Hepatocyte (in vitro differentiated cells): ENCODE measurements around the gene ACSS3. TPM values are rescaled to one million over a fixed set of nuclear protein-coding genes. Genes with fewer than 3 reads are reported as not detected.

Experiments
- DNase-seq: peaks from one replicate; pipeline ENCODE4 v3.0.0-alpha.2; 2016; ENCODE audit warnings: low spot score
- H2AFZ ChIP-seq: fragments of 200-600 bp; sonication (generic); 2 replicates; pipeline ENCODE4 v1.6.0; 2016; ENCODE audit warnings: antibody characterized with exemption, mild to moderate bottlenecking
- H3K27ac ChIP-seq: fragments of 200-600 bp; sonication (generic); 2 replicates; pipeline ENCODE4 v1.5.1; 2016; ENCODE audit warnings: mild to moderate bottlenecking
- H3K27me3 ChIP-seq: fragments of 200-600 bp; sonication (generic); 2 replicates; pipeline ENCODE4 v1.6.1; 2016
- H3K36me3 ChIP-seq: fragments of 200-600 bp; sonication (generic); replicated peaks from 2 replicates; pipeline ENCODE4 v1.5.1; 2016; ENCODE audit warnings: low read depth; ENCODE audit not compliant: insufficient read depth
- H3K4me1 ChIP-seq: fragments of 200-600 bp; sonication (generic); 2 replicates; pipeline ENCODE4 v1.5.1; 2016; ENCODE audit warnings: mild to moderate bottlenecking, moderate library complexity; ENCODE audit not compliant: insufficient read depth
- H3K4me2 ChIP-seq: fragments of 200-600 bp; sonication (generic); 2 replicates; pipeline ENCODE4 v1.6.0; 2016
- H3K4me3 ChIP-seq: fragments of 200-600 bp; sonication (generic); 2 replicates; pipeline ENCODE4 v1.5.1; 2016; ENCODE audit warnings: mild to moderate bottlenecking
- H3K79me2 ChIP-seq: fragments of 200-600 bp; sonication (generic); 2 replicates; pipeline ENCODE4 v1.6.0; 2017; ENCODE audit warnings: mild to moderate bottlenecking
- H3K9me2 ChIP-seq: fragments of 200-600 bp; sonication (generic); replicated peaks from 2 replicates; pipeline ENCODE4 v1.6.0; 2017; ENCODE audit warnings: mild to moderate bottlenecking; ENCODE audit not compliant: insufficient read depth
- H3K9me3 ChIP-seq: fragments of 200-600 bp; sonication (generic); 2 replicates; pipeline ENCODE4 v1.5.1; 2016; ENCODE audit warnings: low read depth, mild to moderate bottlenecking
- H4K20me1 ChIP-seq: fragments of 200-600 bp; sonication (generic); 2 replicates; pipeline ENCODE4 v1.6.0; 2016; ENCODE audit warnings: mild to moderate bottlenecking; ENCODE audit not compliant: insufficient read depth, poor library complexity, severe bottlenecking
- CTCF ChIP-seq: fragments of 200-600 bp; sonication (generic); IDR thresholded peaks from 2 replicates; pipeline ENCODE4 v1.5.1; 2016; ENCODE audit warnings: antibody characterized with exemption, mild to moderate bottlenecking; ENCODE audit not compliant: poor library complexity
- EZH2 ChIP-seq: fragments of 200-600 bp; sonication (generic); IDR thresholded peaks from 2 replicates; pipeline ENCODE4 v1.6.1; 2016; ENCODE audit warnings: antibody characterized with exemption, mild to moderate bottlenecking, borderline replicate concordance
- EZH2phosphoT487 ChIP-seq: fragments of 200-600 bp; sonication (generic); IDR thresholded peaks from one replicate; pipeline ENCODE4 v1.6.1; 2018; ENCODE audit warnings: antibody characterized with exemption, mild to moderate bottlenecking, low read depth, moderate library complexity; ENCODE audit not compliant: unreplicated experiment, severe bottlenecking
- WGBS: methylation state at CpG from one replicate; pipeline ENCODE4 v1.1.6; 2016; ENCODE audit warnings: low lambda C conversion rate; ENCODE audit errors: missing lambda C conversion rate; 5-methylcytosine and 5-hydroxymethylcytosine counted together
- polyA plus RNA-seq: library from polyadenylated mRNA; unstranded; fragments of >200 nt; fragmentation: Nextera tagmentation; extraction: Ambion mirVana; gene quantifications from 2 replicates; pipeline ENCODE4 v1.2.1, GENCODE V29; 2016
- total RNA-seq: library from RNA; depleted of rRNA; stranded (reverse); fragments of >200 nt; gene quantifications from 2 replicates; pipeline ENCODE4 v1.2.3, GENCODE V29; 2014

Gene ACSS3
- total and polyA plus RNA-seq, 2 experiments from 2014 or later: 8.5 to 31.4 TPM

DNA sequence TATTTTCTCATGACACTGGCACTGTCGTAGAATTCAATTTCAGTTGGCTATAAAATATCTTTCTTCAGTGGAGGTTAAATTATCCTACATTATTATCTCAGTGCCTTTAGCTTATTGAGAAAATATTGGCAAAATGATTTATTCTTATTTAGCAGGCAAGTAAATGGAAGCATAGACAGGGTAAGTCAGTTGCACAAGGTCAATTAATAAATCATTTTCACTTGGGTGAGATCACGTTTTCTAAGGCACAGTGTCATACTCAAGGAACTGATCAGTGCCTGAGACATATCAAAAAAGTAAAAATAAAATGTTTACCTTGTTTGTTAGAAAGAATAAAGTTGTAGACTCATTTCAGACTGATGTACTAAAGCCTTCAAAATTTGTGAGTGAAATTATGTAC lies 95.0 kb downstream of the ACSS3 start:
- Histone ChIP-seq H3K27ac (no peak overlapping the region), H4K20me1 (no peaks in the 10 kb centered on the region), H3K36me3 (no peaks in the 10 kb centered on the region), H3K4me3 (no peak overlapping the region), H2AFZ (no peak overlapping the region), H3K9me3 (peaks cover 10% of the 10 kb centered on the region), H3K4me2 (no peak overlapping the region), H3K27me3 (no peaks in the 10 kb centered on the region), H3K4me1 (no peaks in the 10 kb centered on the region), H3K79me2 (no peaks in the 10 kb centered on the region), H3K9me2 (no peaks in the 10 kb centered on the region)
- TF ChIP-seq EZH2 (no peak), EZH2phosphoT487 (no peak), CTCF (no peak)
- WGBS: 87% methylated on average over 2 of the region's 2 CpGs
- DNase-seq: no peak

GRCh38 chr12:81174664-81175063 lies 96.8 kb downstream of the ACSS3 start:
- Histone ChIP-seq H3K9me3 (peaks cover 10% of the 10 kb centered on the region), H3K27me3 (no peaks in the 10 kb centered on the region), H3K79me2 (no peaks in the 10 kb centered on the region), H3K9me2 (no peaks in the 10 kb centered on the region), H3K36me3 (no peaks in the 10 kb centered on the region), H3K27ac (no peak overlapping the region), H3K4me2 (no peak overlapping the region), H2AFZ (no peak overlapping the region), H3K4me3 (no peak overlapping the region), H3K4me1 (no peaks in the 10 kb centered on the region), H4K20me1 (no peaks in the 10 kb centered on the region)
- WGBS: 68% methylated on average over 4 of the region's 4 CpGs
- no peak for DNase-seq
- TF ChIP-seq EZH2phosphoT487: no peak
- TF ChIP-seq CTCF: no peak
- TF ChIP-seq EZH2: no peak

GRCh38 chr12:81176796-81177195 lies 98.9 kb downstream of the ACSS3 start:
- Histone ChIP-seq H4K20me1 (no peaks in the 10 kb centered on the region), H3K4me2 (no peak overlapping the region), H3K4me3 (no peak overlapping the region), H2AFZ (no peak overlapping the region), H3K9me3 (peaks cover 10% of the 10 kb centered on the region), H3K79me2 (no peaks in the 10 kb centered on the region), H3K27me3 (no peaks in the 10 kb centered on the region), H3K36me3 (no peaks in the 10 kb centered on the region), H3K4me1 (no peaks in the 10 kb centered on the region), H3K27ac (no peak overlapping the region), H3K9me2 (no peaks in the 10 kb centered on the region)
- no peak for DNase-seq
- WGBS: 93% methylated on average over 1 of the region's 1 CpG
- TF ChIP-seq EZH2: no peak
- no peak for TF ChIP-seq EZH2phosphoT487
- no peak for TF ChIP-seq CTCF

GRCh38 chr12:81181691-81182090 lies 103.8 kb downstream of the ACSS3 start:
- Histone ChIP-seq H3K36me3 (no peaks in the 10 kb centered on the region), H3K4me3 (no peak overlapping the region), H3K9me3 (peaks cover 6% of the 10 kb centered on the region), H3K4me2 (no peak overlapping the region), H3K27ac (no peak overlapping the region), H3K4me1 (no peaks in the 10 kb centered on the region), H3K9me2 (no peaks in the 10 kb centered on the region), H4K20me1 (no peaks in the 10 kb centered on the region), H3K27me3 (no peaks in the 10 kb centered on the region), H2AFZ (no peak overlapping the region), H3K79me2 (no peaks in the 10 kb centered on the region)
- TF ChIP-seq EZH2phosphoT487 (no peak), CTCF (no peak), EZH2 (no peak)
- DNase-seq: no peak
- 87% methylated on average over 2 of the region's 2 CpGs for WGBS
